Measurements from ENCODE around the gene RBM12. TPM values are rescaled to one million over a fixed set of nuclear protein-coding genes. Genes with fewer than 3 reads are reported as not detected.
A peak's percentile ranks its signal among the peaks of the same experiment; 100 is the strongest.

RBM12 gene
- total and polyA plus RNA-seq, 8 donors: 69.5 to 103 (median 85.5) TPM

GRCh38 chr20:35615667-35616464, 48.8 kb downstream of the RBM12 start, which contains the start of gene SPAG4:
TSS of gene SPAG4 (plus strand) at chr20:35615829. CDS start at chr20:35616004, 175 bp downstream.
- intact Hi-C loops (cut with DNase I): no loop called here
- Histone ChIP-seq H3K4me3 (peak within 1 kb of the TSS; percentile 50 to 52), H3K27ac (peak within 1 kb of the TSS; percentile 84 to 96), H3K27me3 (peaks cover 0 to 21% of the 10 kb centered on the region in 2 donors), H3K9me3 (no peaks in the 10 kb centered on the region), H3K4me1 (peaks cover 21 to 50% of the 10 kb centered on the region in 2 donors), H3K36me3 (no peaks in the 10 kb centered on the region)
- TF ChIP-seq CTCF (IDR thresholded peaks at IDR 0.05): no peak
- DNase-seq (peak; percentile 74 to 100 (median 89)), ATAC-seq (peak; percentile 91)

DNA sequence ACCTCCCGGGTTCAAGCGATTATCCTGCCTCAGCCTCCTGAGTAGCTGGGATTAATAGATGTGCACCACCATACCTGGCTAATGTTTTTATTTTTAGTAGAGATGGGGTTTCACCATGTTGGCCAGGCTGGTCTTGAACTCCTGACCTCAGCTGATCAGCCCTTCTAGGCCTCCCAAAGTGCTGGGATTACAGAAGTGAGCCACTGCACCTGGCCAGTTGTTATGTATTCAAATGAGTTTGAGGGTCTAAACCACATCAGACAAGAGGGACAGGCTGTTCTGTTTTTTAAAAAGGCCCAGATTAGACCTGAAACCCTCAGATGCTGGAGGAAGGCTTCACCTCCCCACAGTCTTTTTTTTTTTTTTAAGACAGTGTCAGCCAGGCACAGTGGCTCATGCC, 53.2 kb downstream of the RBM12 start:
- H3K36me3 ChIP-seq: no peaks in the 10 kb centered on the region
- DNase-seq: no peak
- no peak for TF ChIP-seq CTCF (IDR thresholded peaks at IDR 0.05)
- intact Hi-C loops (cut with DNase I): no loop called here
- H3K4me3 ChIP-seq: no peak overlapping the region
- H3K9me3 ChIP-seq: no peaks in the 10 kb centered on the region
- no peaks in the 10 kb centered on the region for H3K27me3 ChIP-seq
- H3K27ac ChIP-seq: no peak overlapping the region
- H3K4me1 ChIP-seq: peaks cover 5 to 9% of the 10 kb centered on the region in 2 donors
- no peak for ATAC-seq

GRCh38 chr20:35610833-35611427, 53.8 kb downstream of the RBM12 start:
- H3K4me3 ChIP-seq: no peak overlapping the region
- DNase-seq (no peak), ATAC-seq (no peak)
- peaks cover 5 to 9% of the 10 kb centered on the region in 2 donors for H3K4me1 ChIP-seq
- H3K9me3 ChIP-seq: no peaks in the 10 kb centered on the region
- TF ChIP-seq CTCF (IDR thresholded peaks at IDR 0.05): no peak
- intact Hi-C loops (cut with DNase I): no loop called here
- no peaks in the 10 kb centered on the region for H3K27me3 ChIP-seq
- no peak overlapping the region for H3K27ac ChIP-seq
- no peaks in the 10 kb centered on the region for H3K36me3 ChIP-seq

- ATAC-seq (no peak), DNase-seq (peak in 1 of 4 donors; percentile 8)
- intact Hi-C loops (cut with DNase I): no loop called here
These were observed 57.5 kb downstream of the RBM12 start for GRCh38 chr20:35607003-35607735.

More at GRCh38 chr20:35607003-35607735, 57.5 kb downstream of the RBM12 start:
- no peak overlapping the region for H3K4me3 ChIP-seq
- H3K27ac ChIP-seq: no peak overlapping the region
- H3K27me3 ChIP-seq: peaks cover 0 to 3% of the 10 kb centered on the region in 2 donors
- no peaks in the 10 kb centered on the region for H3K9me3 ChIP-seq
- peaks cover 0 to 2% of the 10 kb centered on the region in 2 donors for H3K4me1 ChIP-seq
- no peaks in the 10 kb centered on the region for H3K36me3 ChIP-seq
- no peak for TF ChIP-seq CTCF (IDR thresholded peaks at IDR 0.05)

All from left lung (tissue), 10 donors.